ENCODE measurements around the gene MGST2.

GRCh38 chr4:139738846-139739613 is 73.4 kb downstream of the MGST2 start:
- TF ChIP-seq CTCF (IDR thresholded peaks at IDR 0.05) = no peak
- TF ChIP-seq POLR2A (IDR thresholded peaks at IDR 0.05) = no peak
- TF ChIP-seq POLR2AphosphoS5 (IDR thresholded peaks at IDR 0.05) = no peak

All from prostate gland (tissue), 2 donors.